Amniotic stem cell (primary cell): ENCODE data around the gene HEXIM2.
"Not testable (repeated sequence)": the region's sequence is repeated elsewhere in the genome, so short reads cannot be mapped to it uniquely, and the experiment has no call there.

ENCODE experiments used
- DNase-seq: peaks from one replicate; lab custom pipeline; 2025; lab: John Stamatoyannopoulos, UW

HEXIM2 gene, protein sequence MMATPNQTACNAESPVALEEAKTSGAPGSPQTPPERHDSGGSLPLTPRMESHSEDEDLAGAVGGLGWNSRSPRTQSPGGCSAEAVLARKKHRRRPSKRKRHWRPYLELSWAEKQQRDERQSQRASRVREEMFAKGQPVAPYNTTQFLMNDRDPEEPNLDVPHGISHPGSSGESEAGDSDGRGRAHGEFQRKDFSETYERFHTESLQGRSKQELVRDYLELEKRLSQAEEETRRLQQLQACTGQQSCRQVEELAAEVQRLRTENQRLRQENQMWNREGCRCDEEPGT

DNA sequence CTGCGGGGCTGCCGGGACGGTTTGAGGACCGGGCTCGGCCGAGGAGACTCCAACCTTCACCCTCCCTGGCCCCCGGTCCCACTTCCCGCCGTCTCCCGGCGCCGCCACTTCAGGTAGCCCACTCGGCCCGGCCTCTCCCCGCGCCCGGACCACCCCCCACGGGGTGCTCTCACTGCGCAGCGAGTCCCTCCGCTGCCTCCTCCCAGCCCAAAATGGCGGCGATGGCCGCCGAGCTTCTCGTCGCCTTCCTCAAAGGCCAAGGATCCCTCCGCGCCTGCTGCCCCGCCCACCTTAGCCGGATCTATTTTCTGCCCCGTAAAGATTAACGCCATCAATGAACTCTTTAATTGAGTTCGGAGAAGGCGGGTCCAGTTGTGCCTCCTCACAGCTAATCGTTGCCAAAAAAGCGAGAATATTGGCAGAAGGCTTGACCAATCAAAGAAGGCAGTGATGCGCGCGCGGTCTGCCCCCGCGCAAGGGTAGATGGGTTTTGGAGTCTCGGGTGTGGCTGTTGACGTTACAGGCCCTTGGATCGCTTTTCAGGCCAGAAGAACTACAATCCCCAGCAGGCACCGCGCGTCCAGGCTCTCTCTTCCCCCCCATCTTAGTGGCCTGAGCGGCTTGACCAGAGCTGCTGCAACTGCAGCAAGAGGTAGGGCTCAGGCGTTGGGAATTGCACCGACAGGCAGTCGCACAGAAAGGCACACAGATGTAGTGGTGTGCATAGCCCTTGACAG lies at the start of gene HEXIM2:
TSS of gene HEXIM2 (plus strand) at position 588 of the 737 bp plus-strand sequence. CDS start 919 bp downstream, outside the sequence.
- DNase-seq = peak; percentile 100

DNA sequence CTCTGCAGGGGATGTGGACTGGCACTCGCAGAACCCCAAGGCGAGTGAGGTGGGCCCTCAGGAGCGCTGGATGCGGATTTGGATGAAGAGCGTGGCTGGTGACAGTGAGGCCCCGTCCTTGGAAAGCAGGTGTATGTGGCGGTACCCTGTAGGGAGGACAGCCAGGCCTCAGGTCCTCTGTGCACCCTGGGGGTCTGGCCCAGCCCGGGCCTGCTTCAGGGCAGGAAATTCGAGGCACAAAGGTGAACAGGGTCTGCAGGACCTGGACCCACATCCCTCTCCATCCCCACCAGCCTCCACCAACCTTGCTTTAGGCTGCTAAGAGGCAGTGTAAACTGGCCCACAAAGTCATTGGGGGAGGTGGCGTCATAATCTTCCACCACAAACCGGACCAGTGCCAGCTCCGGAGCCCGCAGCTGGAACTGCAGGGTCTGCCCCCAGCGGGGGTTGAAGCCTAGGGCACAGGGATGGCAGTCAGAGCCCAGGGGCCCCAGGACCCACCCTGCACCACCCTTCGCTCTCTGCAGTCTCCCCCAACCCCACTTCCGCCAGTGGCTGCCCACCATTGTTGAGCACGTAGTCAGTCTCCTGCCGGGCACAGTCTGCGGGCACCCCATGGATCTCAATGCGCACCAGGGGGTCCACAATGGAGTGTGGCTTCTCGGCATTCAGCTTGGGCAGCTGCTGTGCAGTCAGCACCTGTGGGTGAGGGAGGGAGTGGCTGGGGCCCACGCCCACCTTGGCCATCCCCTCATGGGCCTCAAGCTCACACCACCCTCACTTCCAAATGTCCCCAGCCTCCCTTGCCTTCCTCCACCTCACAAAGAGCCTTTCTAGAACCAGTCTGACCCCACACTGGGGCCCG lies 48.9 kb upstream of the HEXIM2 start:
- no peak for DNase-seq

DNA sequence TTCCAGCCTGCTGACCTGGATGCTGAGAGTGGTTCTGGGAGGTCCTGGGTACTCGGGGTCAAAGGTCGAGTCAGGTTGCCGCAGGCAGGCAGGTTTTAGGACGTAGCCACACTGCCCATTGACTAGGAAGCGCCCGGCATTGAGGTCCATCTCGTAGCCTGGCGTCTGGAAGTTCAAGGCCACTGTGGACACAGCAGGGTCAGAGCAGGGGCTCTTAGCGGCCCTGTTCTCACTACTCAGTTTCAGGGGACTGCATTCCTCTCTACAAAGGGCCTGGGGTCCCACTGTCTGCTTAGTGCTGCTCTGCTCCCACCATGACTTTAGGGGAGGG lies 48.3 kb upstream of the HEXIM2 start:
- DNase-seq = no peak

DNA sequence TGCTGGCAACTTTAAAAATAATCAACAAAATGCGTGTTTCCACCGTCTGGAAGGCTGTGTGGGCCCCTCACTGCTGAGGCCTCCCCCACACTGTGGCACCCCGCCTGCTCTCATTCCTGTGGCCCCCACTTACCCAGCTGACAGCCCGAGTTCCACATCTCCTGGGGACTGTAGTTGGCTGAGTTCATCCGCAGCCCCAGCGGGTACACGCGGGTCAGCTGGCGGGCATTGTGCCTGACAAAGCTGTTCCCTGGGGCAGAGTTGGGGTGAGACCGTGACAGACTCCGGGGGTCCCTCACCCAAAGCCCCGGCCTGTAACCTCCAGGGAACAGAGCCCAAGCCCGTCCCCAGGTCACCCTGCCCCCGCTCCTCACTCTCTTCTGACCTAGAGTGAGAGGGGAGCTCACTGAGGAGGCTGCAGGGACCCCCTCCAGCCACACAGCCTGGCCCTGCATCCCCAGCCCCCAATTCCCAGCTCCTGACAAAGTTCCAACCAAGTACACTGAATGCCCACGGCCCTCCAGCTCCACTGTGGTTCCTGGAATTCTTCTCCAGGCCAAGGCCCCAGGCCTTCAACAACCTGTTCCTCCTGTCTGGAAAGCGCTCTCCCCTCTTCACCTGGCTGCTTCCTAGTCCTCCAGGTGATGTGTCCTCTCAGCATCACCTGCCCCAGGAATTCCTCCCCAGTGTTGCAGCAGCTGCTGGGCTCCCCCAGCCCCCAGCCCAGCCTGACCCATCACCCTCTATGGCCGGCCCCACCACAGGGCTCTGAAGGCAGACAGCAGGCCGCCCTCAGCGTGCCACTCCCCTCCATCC lies 47.4 kb upstream of the HEXIM2 start:
- no peak for DNase-seq

DNA sequence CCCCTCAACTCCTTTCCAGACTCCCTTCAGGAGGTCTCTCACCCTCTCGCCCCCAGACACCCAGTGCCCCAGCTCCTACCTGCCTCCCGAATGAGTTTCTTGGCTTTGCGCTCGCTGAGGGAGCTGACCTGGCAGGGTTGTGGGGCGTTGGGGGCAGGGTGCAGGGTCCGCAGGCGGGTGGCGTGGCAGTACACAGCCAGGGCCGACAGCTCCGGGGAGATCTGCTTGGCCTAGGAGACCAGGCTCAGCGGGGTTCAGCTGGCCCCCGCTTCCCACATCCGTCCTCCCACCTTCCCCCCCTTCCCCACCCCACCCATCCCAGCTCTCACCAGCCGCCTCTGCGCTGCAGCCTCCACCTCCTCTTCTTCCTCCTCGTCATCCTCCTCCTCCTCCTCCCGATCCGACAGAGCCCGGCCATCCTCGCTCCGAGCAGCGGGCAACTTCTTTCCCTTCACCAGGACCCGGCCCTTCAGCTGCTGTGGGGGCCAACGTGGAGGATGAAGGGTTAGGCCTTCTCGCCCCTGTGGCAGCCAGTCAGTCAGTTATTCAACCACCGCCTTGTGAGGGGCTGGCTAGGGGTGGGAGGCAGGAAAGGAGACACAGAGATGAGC lies 46.6 kb upstream of the HEXIM2 start:
- DNase-seq = no peak

DNA sequence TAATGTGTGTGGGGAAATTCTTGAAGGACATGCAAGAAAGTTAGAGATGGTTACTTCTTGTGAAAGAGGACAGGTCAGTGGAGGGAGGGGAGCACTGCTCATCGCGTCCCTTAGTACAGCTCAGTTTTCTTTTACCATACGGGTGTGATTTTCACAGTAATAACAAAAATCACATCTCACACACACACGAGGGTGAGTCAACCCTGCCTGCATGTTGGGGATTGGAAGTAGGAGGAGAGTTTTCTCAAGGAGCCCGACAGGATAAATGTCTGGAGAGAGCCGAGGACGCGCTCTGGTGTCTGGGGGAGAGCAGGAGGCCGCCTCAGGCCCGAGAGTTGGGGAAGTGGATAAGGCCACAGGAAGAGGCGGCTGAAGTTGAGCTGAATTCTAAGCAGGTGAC lies 45.8 kb upstream of the HEXIM2 start:
- no peak for DNase-seq

DNA sequence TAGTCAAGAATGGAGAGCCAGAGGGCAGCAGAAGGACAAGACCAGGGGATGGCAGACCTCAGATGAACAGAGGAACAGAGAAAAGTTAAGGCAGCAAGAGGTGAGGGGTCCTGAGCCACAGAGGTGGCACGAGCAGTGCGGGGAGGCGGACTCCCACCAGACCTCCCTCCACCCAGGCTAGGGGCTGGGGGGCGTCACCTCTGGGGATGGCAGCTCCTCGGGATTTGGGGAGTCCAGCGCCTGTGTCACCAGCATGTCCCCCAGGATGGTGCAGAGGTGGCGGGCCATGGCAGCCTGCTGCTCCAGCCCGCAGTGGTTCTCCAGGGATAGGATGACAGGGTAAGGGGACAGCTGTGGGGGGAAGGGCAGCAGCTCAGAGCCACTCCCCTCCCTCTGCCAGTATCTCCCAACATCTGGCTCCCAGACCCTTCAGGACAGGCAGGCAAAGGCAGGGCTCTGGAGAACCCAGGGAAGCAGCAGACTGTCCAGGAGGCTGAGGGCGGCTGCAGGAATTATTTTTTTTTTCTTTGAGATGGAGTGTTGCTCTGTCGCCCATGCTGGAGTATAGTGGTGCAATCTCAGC lies 45.1 kb upstream of the HEXIM2 start:
- DNase-seq = no peak

DNA sequence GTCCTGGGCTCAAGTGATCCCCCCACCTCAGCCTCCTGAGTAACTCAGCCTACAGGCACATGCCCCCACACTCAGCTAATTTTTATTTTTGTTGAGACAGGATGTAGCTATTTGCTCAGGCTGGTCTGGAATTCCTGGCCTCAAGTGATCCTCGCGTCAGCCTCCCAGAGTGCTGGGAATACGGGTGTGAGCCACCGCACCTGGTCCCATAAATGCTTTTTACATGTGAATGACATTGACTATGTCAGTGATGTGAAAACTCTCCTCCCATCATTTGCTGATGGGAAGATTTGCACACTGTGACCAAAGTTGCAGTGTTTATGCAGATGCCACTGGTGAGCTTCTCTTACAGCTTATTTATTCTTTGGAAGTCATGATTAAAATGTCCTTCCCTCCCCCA lies 44.3 kb upstream of the HEXIM2 start:
- no peak for DNase-seq

DNA sequence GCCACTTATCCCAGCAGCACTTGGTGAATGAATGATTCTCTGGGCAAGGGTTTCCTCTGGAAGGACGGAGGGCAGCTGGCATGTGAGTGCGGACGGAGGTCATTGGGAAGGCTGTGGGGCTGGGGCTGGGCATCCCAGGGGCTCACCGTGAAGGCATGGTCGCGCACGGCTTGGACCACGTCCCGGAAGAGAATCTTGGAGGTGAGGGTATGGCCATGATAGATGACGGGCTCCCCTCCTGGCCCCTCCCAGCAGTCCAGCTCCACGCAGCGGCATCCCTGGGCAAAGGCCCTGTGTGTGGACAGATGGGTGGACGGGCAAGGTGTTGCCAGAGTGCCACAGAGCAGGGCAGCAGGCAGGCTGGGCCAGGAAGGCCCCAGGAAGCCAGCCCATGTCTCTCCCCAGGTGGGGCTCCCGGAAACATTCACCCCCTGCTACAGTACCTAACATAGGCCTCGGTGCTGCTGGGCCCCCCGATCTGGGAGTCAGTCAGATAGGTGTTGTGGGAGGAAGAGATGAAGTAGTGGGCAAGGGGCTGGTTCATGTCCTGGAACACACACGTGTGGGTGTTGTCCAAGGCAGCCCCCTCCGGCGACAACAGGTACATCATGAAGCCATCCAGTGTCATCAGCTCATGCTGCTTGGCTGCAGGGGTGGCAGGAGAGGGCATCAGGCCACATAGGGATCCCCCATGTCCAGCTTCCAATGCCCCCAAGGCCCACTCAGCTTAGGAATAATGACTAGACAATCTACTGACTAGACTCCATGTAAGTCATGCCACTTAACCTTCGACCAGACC lies 43.6 kb upstream of the HEXIM2 start:
- no peak for DNase-seq

DNA sequence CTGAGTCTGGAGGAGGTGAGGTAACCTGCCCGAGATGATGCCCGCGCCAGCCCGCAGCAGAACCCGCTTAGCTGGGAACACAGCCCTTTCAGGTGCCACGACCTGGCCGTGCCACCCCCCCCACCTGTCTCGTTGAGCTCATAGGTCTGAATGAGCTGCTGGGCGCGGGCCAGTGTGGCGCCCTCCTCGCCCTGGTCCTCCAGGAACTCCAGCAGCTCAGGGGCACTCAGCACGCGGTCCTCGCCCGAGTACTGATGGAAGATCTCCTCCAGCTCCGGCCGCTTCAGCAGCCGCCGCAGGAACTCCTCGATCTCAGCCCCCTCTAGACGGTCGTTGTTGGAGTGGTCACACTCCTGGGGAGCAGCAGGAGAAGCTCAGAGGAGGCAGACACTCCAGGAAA lies 43.0 kb upstream of the HEXIM2 start:
- DNase-seq = no peak

DNA sequence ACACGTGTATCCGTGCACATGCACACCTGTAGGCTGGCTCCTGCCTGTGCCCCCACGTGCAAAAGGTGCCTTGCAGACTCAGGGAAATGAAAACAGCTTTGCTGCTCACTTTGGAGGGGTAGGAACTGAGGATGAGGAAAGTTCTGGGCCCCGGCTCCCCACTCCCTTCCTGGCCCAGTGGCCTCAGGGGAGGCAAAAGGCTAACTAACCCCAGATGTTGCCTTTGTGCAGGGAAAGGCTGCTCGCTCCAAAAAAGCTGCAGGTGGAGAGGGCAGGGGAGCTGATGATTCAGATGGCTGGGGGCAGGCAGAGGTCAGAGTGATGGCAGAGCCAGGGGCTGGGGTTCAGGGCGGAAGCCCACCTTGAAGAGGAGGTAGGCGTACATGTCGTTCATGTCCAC lies 41.7 kb upstream of the HEXIM2 start:
- no peak for DNase-seq

DNA sequence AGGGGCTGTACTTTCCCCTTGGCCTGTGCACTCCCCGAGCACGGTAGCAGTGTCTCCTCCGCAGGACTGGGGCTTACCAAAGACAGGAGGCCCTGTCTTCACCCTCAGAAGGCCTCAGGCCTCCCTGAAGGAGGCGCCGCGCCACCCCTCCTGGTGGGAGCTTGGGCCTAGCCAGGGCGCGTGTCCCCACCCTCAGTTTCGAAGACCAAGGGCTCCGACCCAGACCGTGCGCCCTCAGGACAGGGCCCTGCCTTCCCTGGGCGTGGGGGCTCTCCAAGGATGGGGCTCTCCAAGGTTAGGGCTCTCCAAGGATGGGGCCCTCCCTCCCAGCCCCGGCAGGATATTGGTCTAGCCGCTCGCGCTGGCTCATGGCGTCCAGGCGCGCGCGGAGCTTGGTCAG lies 41.1 kb upstream of the HEXIM2 start:
- DNase-seq = no peak

DNA sequence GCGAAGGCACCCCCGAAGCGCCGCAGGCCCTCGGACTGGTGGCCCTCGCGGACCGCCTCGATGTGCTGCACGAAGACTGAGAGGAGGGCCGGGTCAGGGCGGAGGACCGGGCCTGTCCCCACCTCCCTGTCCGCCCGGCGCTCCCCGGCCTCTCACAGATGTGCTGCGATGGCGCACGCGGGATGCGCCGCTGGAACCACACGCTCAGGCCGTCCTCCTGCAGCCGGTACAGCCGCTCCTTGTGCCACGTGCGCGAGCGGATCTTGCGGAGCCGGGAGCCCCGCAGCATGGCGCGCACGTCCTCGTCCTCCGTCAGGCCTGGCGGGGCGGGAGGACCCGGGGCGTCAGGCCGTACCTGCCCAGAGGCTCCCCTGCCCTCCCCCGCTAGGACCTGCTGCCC lies 40.6 kb upstream of the HEXIM2 start:
- DNase-seq = no peak

DNA sequence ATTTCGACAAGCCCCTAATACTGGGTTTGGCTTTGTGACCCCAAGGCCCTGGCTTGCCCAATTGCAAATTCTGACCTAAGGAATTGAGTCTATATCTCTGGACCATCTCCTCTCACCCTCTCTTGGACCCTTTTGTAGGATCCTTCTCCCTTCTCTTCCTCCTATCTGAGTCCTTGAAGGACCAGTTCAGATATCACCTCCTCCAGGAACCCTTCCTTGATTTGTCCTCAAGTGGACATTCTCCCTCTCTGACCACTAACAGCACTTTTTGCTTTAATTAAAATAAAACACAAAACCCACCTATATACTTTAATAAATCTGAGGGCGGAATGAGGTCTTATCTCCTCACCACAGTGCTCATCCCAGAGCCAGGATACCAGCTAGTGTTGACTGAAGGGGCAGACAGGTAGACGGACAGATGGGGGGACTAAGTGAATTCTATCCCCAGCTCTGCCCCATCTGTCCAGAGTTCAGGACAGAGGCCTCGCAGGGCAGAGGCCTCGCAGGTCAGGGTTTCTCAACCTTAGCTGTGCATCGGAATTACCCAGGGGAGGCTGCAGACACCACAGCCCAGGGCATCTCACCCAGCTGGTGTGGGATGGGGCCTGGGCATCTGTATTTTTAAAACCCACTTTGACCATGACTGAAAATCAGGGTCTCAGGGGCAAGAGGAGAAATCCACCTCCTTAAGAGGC lies 38.5 kb upstream of the HEXIM2 start:
- DNase-seq = no peak

DNA sequence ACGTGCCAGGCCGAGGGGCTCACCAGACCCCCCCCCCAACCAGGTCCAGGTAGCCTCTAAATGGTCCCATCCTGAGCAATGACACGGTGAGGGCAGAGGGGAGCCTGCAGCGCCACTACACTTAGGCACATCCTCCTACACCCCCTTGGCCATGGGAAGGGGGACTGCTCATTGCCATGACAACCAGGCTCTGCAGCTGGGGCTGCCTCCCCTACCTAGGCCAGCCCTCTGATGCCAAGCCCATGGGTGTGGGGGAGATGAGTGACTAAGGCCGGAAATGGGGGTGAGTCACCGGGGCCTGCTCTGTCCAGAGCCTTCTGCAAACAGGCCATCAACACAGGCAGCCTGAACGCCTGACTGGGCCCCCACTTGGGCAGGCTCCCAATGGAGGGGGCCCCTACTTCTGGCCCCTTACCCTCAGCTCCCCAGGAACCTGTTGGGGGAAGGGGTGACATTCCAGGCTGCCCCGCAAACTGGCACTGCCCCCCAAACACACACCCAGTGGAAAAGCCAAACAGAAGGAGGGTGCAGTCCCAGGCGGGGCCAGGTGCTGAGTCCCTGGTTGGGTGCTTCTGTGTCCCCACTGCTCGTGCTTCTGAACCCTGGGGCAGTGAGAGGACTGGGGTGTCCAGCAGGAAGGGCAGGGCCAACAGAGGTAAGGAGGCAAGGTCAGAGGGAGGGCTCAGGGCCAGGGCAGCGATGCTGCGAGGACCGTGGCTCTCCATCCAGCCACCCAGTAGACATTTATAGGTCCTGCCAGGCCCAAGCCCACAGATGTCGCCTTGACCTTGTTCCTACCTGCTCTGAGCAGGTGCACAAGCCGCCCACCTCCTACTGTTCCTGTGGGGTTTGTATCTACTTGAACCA lies 37.5 kb upstream of the HEXIM2 start:
- peak; percentile 76 for DNase-seq

DNA sequence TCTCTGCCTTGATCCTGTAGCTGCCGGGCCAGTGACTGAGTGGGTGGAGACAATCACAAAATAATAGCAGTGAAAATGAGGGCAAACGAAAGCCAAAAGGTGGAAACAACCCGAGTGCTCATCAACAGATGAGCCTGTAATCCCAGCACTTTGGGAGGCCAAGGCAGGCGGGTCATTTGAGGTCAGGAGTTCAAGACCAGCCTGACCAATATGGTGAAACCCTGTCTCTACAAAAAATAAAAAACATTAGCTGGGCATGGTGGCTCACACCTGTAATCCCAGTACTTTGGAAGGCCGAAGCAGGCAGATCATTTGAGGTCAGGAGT lies 36.9 kb upstream of the HEXIM2 start:
- DNase-seq = not testable (repeated sequence)

DNA sequence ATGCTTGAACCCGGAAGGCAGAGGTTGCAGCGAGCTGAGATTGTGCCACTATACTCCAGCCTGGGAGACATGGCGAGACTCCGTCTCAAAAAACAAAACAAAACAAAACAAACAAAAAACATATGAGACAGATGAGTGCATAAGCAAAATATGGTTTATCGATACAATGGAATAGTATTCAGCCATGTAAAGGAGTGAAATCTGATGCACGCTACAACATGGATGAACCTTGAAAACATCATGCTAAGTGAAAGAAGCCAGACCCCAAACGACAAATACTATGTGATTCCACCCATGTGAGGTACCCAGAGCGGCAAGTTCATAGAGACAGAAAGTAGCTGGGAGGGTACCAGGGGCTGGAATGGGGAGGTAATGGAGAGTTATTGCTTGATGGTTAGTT lies 36.2 kb upstream of the HEXIM2 start:
- no peak for DNase-seq

DNA sequence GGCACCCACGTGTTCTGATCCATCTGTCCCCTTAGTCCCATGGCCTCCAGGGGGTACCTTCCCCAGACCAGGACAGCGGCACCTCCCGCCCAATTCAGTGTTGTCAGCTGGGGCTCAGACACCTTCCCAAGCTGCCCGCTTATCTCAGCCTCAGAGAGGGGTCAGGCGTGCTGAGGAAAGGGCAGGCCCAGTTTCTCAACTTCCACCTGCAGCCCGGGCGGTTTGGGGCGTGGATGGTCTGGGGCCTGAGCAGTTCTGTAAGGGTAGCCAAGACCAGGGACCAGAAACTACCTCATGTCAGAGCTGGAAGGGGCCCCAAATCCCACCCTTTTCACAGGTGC lies 34.5 kb upstream of the HEXIM2 start:
- DNase-seq = no peak
